DND-41 (cell line): ENCODE results near the gene TSPO.

Experiments
- EZH2 ChIP-seq: IDR thresholded peaks from 3 replicates; pipeline ENCODE4 v1.6.1; 2012; ENCODE audit warnings: borderline replicate concordance, low read depth, mild to moderate bottlenecking, moderate library complexity, low read length, inconsistent platforms; ENCODE audit not compliant: severe bottlenecking
- TF ChIP-seq, protein P1 (sequence below): IDR thresholded peaks from 2 replicates; pipeline ENCODE4 v1.5.1; 2012; ENCODE audit warnings: borderline replicate concordance, low read length, moderate library complexity, mild to moderate bottlenecking; ENCODE audit not compliant: poor library complexity, severe bottlenecking; ENCODE audit errors: extremely low read depth

DNA sequence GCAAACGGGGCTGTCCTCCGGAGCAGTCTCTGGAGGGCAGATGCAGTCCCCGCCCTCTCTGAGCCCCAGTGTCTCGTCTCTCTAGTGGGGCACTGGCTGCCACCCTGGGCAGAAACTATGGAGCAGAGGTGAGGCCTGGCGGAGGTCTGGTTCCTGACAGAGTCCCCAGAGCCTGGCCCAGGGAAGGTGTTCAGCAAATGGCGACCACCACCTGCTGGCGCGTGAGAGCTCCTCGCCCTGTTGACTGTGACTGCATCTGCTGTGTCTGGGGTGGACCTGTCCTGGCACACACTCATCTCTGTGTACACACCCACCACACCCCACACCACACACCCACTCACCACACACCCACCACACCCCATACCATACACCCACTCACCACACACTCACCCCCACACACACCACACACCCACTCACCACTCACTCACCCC is 53.9 kb downstream of the TSPO start:
- TF ChIP-seq, protein P1, sequence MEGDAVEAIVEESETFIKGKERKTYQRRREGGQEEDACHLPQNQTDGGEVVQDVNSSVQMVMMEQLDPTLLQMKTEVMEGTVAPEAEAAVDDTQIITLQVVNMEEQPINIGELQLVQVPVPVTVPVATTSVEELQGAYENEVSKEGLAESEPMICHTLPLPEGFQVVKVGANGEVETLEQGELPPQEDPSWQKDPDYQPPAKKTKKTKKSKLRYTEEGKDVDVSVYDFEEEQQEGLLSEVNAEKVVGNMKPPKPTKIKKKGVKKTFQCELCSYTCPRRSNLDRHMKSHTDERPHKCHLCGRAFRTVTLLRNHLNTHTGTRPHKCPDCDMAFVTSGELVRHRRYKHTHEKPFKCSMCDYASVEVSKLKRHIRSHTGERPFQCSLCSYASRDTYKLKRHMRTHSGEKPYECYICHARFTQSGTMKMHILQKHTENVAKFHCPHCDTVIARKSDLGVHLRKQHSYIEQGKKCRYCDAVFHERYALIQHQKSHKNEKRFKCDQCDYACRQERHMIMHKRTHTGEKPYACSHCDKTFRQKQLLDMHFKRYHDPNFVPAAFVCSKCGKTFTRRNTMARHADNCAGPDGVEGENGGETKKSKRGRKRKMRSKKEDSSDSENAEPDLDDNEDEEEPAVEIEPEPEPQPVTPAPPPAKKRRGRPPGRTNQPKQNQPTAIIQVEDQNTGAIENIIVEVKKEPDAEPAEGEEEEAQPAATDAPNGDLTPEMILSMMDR = no peak
- TF ChIP-seq EZH2 = no peak
